ENCODE data around the gene SPATA6. TPM values are rescaled to one million over a fixed set of nuclear protein-coding genes. Genes with fewer than 3 reads are reported as not detected.

The SPATA6 gene
- total and polyA plus RNA-seq, 9 donors = 7.9 to 48.3 (median 35.6) TPM

DNA sequence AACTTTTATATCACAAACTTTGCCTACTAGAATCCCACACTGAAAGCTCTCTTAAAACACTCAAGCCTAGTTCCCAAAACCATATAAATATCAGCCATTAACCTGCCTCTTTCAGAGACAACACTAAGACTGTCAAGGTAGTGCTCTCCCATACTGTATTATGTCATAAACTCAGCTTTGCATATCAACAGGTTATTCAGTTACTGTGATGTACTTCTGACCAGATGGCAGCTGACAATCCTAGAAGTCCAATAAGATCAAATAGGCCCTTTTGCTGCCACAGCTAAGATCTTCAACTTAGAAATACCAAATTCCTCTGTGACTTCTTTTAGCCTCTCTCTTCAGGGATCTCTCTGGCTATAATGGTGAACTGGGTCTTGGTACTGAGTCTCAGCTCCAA, 97.2 kb downstream of the SPATA6 start:
- Histone ChIP-seq H3K27ac (no peak overlapping the region), H3K4me3 (no peak overlapping the region), H3K27me3 (no peaks in the 10 kb centered on the region), H3K9me3 (peaks cover 0 to 10% of the 10 kb centered on the region in 2 donors), H3K4me1 (ENCODE audit: insufficient read depth) (no peaks in the 10 kb centered on the region), H3K36me3 (no peaks in the 10 kb centered on the region)
- TF ChIP-seq, protein P1, sequence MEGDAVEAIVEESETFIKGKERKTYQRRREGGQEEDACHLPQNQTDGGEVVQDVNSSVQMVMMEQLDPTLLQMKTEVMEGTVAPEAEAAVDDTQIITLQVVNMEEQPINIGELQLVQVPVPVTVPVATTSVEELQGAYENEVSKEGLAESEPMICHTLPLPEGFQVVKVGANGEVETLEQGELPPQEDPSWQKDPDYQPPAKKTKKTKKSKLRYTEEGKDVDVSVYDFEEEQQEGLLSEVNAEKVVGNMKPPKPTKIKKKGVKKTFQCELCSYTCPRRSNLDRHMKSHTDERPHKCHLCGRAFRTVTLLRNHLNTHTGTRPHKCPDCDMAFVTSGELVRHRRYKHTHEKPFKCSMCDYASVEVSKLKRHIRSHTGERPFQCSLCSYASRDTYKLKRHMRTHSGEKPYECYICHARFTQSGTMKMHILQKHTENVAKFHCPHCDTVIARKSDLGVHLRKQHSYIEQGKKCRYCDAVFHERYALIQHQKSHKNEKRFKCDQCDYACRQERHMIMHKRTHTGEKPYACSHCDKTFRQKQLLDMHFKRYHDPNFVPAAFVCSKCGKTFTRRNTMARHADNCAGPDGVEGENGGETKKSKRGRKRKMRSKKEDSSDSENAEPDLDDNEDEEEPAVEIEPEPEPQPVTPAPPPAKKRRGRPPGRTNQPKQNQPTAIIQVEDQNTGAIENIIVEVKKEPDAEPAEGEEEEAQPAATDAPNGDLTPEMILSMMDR (IDR thresholded peaks at IDR 0.05) = no peak
- no peak for TF ChIP-seq POLR2A (IDR thresholded peaks at IDR 0.05)
- TF ChIP-seq EP300 (IDR thresholded peaks at IDR 0.05) = no peak
- no peak for DNase-seq
- intact Hi-C loops (cut with DNase I) = no loop called here

DNA sequence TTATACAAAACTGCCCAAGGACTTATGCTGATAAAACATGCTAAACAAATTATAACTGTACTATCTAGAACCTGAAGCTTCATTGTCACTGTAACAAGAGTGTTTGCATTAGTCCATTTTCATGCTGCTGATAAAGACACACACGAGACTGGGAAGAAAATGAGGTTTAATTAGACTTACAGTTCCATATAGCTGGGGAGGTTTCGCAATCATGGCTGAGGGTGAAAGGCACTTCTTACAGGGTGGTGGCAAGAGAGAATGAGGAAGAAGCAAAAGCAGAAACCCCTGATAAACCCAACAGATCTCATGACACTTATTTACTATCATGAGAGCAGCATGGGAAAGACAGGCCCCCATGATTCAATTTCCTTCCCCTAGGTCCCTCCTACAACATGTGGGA, 100.4 kb downstream of the SPATA6 start:
- Histone ChIP-seq H3K4me3 (no peak overlapping the region), H3K9me3 (peaks cover 0 to 10% of the 10 kb centered on the region in 2 donors), H3K27me3 (no peaks in the 10 kb centered on the region), H3K36me3 (no peaks in the 10 kb centered on the region), H3K4me1 (ENCODE audit: insufficient read depth) (no peaks in the 10 kb centered on the region), H3K27ac (no peak overlapping the region)
- intact Hi-C loops (cut with DNase I) = no loop called here
- 96 to 98% (median 98%) methylated on average over 2 of the region's 2 CpGs for WGBS, 3 donors
- no peak for DNase-seq
- TF ChIP-seq POLR2A (IDR thresholded peaks at IDR 0.05) (no peak), EP300 (IDR thresholded peaks at IDR 0.05) (no peak)
- TF ChIP-seq, protein P1 (IDR thresholded peaks at IDR 0.05) = no peak

DNA sequence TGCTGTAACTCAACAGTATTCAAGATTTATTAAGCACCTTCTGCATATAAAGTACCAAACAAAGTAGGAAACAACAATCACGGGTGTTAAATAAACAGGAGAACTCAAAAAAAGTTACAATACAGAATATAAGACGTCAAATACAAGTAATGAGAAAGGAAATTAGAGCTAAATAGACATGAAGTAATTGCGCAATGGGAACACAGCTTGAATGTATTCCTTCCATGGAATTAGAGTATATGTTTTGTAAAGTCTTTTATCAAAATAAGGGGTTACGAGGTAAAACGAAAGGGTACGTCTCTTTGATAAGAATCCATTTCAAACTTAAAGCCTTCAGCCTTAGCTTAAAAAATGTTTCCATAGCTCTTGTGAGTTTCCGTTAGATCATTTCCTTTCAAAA, 109.1 kb downstream of the SPATA6 start:
- Histone ChIP-seq H3K4me3 (no peak overlapping the region), H3K36me3 (no peaks in the 10 kb centered on the region), H3K27me3 (no peaks in the 10 kb centered on the region), H3K9me3 (no peaks in the 10 kb centered on the region), H3K27ac (no peak overlapping the region), H3K4me1 (ENCODE audit: insufficient read depth) (no peaks in the 10 kb centered on the region)
- TF ChIP-seq EP300 (IDR thresholded peaks at IDR 0.05) = no peak
- TF ChIP-seq POLR2A (IDR thresholded peaks at IDR 0.05) = no peak
- TF ChIP-seq, protein P1 (IDR thresholded peaks at IDR 0.05) = no peak
- no peak for DNase-seq
- intact Hi-C loops (cut with DNase I) = no loop called here
- WGBS, 3 donors = 86 to 91% (median 89%) methylated on average over 7 of the region's 7 CpGs

DNA sequence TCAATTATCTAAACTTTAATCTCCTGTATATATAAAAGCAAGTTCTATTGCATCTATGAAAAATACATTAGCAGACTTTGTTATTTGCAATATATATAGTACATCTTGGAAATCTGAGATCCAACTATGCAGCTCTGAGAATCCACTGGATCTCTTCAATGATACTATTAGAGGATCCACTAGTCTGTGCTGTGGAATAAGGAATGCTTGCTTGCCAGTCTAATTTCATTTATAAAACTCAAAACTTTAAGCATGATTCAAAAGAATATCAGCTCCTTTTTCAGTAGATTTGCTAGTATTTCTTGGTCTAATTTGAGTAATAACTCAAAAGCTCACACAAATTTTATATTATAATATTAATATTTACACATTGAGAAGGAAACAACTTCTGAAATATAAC, 115.1 kb downstream of the SPATA6 start:
- intact Hi-C loops (cut with DNase I) = no loop called here
- no peak for DNase-seq
- Histone ChIP-seq H3K4me1 (ENCODE audit: insufficient read depth) (no peaks in the 10 kb centered on the region), H3K4me3 (no peak overlapping the region), H3K9me3 (no peaks in the 10 kb centered on the region), H3K27ac (no peak overlapping the region), H3K27me3 (no peaks in the 10 kb centered on the region), H3K36me3 (no peaks in the 10 kb centered on the region)
- TF ChIP-seq, protein P1 (IDR thresholded peaks at IDR 0.05) = no peak
- TF ChIP-seq EP300 (IDR thresholded peaks at IDR 0.05) = no peak
- TF ChIP-seq POLR2A (IDR thresholded peaks at IDR 0.05) = no peak

DNA sequence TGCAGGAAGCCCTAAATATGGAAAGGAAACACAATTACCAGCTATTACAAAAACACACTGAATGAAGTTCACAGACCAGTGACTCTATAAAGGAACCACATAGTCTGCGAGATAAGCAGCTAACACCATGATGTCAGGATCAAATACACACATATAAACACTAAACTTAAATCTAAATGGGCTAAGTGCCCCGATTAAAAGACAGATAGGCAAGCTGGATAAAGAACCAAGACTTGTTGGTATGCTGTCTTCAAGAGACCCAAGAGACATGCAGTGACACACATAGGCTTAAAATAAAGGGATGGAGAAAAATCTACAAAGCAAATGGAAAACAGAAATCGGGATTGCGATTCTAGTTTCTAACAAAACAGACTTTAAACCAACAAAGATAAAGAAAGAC, 127.6 kb downstream of the SPATA6 start:
- 98 to 99% (median 98%) methylated on average over 4 of the region's 4 CpGs for WGBS, 3 donors
- DNase-seq = no peak
- H3K4me3 ChIP-seq = no peak overlapping the region
- H3K9me3 ChIP-seq = peaks cover 0 to 4% of the 10 kb centered on the region in 2 donors
- H3K27me3 ChIP-seq = no peaks in the 10 kb centered on the region
- intact Hi-C loops (cut with DNase I) = no loop called here
- TF ChIP-seq POLR2A (IDR thresholded peaks at IDR 0.05) = no peak
- TF ChIP-seq, protein P1 (IDR thresholded peaks at IDR 0.05) = no peak
- H3K4me1 ChIP-seq (ENCODE audit: insufficient read depth) = no peaks in the 10 kb centered on the region
- no peaks in the 10 kb centered on the region for H3K36me3 ChIP-seq
- H3K27ac ChIP-seq = no peak overlapping the region
